ENCODE data around the gene SCUBE1.

DNA sequence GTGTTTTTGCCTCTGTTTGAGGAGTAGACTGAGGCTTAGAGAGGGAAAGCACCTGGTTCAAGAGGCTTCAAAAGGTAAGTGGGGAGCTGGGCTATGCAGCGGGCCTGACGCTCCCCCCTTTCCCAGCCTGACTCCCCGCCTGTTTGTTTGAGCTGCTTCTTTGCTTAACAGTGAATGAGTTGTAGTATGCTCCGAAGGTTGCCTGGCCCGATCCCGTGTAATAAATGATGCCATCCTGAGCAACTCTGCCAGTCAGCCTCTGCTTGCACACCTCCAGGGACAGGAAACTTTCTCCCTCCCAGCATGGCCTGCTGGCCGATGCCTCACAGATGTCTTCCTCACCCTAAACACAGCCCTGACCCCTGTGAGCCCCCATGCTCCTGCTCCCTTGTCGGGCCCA lies 110.7 kb downstream of the SCUBE1 start:
- TF ChIP-seq, protein P1, sequence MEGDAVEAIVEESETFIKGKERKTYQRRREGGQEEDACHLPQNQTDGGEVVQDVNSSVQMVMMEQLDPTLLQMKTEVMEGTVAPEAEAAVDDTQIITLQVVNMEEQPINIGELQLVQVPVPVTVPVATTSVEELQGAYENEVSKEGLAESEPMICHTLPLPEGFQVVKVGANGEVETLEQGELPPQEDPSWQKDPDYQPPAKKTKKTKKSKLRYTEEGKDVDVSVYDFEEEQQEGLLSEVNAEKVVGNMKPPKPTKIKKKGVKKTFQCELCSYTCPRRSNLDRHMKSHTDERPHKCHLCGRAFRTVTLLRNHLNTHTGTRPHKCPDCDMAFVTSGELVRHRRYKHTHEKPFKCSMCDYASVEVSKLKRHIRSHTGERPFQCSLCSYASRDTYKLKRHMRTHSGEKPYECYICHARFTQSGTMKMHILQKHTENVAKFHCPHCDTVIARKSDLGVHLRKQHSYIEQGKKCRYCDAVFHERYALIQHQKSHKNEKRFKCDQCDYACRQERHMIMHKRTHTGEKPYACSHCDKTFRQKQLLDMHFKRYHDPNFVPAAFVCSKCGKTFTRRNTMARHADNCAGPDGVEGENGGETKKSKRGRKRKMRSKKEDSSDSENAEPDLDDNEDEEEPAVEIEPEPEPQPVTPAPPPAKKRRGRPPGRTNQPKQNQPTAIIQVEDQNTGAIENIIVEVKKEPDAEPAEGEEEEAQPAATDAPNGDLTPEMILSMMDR (IDR thresholded peaks at IDR 0.05), result no peak
- TF ChIP-seq TEAD4 (IDR thresholded peaks at IDR 0.05; ENCODE audit: borderline replicate concordance, insufficient read depth) (no peak), EP300 (IDR thresholded peaks at IDR 0.05; ENCODE audit: borderline replicate concordance in 1 of 2, low read depth in 1 of 2, low read length in 1 of 2) (no peak), SMC3 (IDR thresholded peaks at IDR 0.05; ENCODE audit: low read depth, low read length) (no peak), EZH2phosphoT487 (IDR thresholded peaks at IDR 0.05; ENCODE audit: borderline replicate concordance, low read depth) (no peak), TAF1 (IDR thresholded peaks at IDR 0.05; ENCODE audit: borderline replicate concordance, low read depth, low read length) (no peak), USF2 (IDR thresholded peaks at IDR 0.05; ENCODE audit: borderline replicate concordance, low read depth, low read length) (no peak), RAD21 (IDR thresholded peaks at IDR 0.05; ENCODE audit: low read length) (no peak)
- TF ChIP-seq, protein P2, sequence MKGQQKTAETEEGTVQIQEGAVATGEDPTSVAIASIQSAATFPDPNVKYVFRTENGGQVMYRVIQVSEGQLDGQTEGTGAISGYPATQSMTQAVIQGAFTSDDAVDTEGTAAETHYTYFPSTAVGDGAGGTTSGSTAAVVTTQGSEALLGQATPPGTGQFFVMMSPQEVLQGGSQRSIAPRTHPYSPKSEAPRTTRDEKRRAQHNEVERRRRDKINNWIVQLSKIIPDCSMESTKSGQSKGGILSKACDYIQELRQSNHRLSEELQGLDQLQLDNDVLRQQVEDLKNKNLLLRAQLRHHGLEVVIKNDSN (IDR thresholded peaks at IDR 0.05; ENCODE audit: borderline replicate concordance, low read depth), result no peak

Measured in SK-N-SH (cell line).